ENCODE results near the gene SPTSSA. TPM values are rescaled to one million over a fixed set of nuclear protein-coding genes. Genes with fewer than 3 reads are reported as not detected.

SPTSSA gene
- total and polyA plus RNA-seq, 9 donors, result 5.1 to 32.0 (median 21.9) TPM

GRCh38 chr14:34475163-34475562, 13.1 kb upstream of the SPTSSA start:
- Histone ChIP-seq H3K27ac (ENCODE audit: low read length) (no peak overlapping the region), H3K36me3 (ENCODE audit: control insufficient read depth, insufficient read depth, low read length) (no peaks in the 10 kb centered on the region), H3K9me3 (replicated peaks; ENCODE audit: control insufficient read depth, low read depth, low read length) (no peaks in the 10 kb centered on the region), H3K27me3 (ENCODE audit: control insufficient read depth, insufficient read depth, low read length) (no peaks in the 10 kb centered on the region), H3K4me3 (ENCODE audit: low read length) (no peak overlapping the region), H3K4me1 (ENCODE audit: control insufficient read depth, insufficient read depth, low read length) (no peaks in the 10 kb centered on the region)
- DNase-seq, result no peak
- WGBS (ENCODE audit: insufficient coverage), result no CpG with 5 or more reads among the region's 6 CpGs

DNA sequence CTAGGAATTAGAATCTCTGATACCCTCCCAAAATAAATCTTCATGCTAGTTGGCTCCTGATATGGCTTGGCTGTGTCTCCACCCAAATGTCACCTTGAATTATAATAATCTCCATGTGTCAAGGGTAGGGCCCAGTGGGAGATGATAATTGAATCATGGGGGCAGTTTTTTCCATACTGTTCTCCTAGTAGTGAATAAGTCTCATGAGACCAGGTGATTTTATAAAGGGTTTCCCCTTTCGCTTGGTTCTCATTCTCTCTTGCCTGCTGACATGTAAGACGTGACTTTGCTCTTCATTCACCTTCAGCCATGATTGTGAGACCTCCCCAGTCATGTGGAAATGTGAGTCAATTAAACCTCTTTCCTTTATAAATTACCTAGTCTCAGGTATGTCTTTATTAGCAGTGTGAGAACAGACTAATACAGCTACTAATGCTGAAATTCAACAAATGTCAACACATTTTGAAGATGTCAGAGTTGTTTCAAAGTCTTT, 12.2 kb upstream of the SPTSSA start:
- H3K4me1 ChIP-seq (ENCODE audit: control insufficient read depth, insufficient read depth, low read length), result no peaks in the 10 kb centered on the region
- H3K27me3 ChIP-seq (ENCODE audit: control insufficient read depth, insufficient read depth, low read length), result no peaks in the 10 kb centered on the region
- no peak overlapping the region for H3K4me3 ChIP-seq (ENCODE audit: low read length)
- no peak overlapping the region for H3K27ac ChIP-seq (ENCODE audit: low read length)
- no peaks in the 10 kb centered on the region for H3K9me3 ChIP-seq (replicated peaks; ENCODE audit: control insufficient read depth, low read depth, low read length)
- WGBS (ENCODE audit: insufficient coverage), result no CpG with 5 or more reads among the region's 2 CpGs
- DNase-seq, result no peak
- H3K36me3 ChIP-seq (ENCODE audit: control insufficient read depth, insufficient read depth, low read length), result no peaks in the 10 kb centered on the region

- Histone ChIP-seq H3K9me3 (replicated peaks; ENCODE audit: control insufficient read depth, low read depth, low read length) (no peaks in the 10 kb centered on the region), H3K4me1 (ENCODE audit: control insufficient read depth, insufficient read depth, low read length) (no peaks in the 10 kb centered on the region), H3K4me3 (ENCODE audit: low read length) (no peak overlapping the region), H3K36me3 (ENCODE audit: control insufficient read depth, insufficient read depth, low read length) (no peaks in the 10 kb centered on the region), H3K27me3 (ENCODE audit: control insufficient read depth, insufficient read depth, low read length) (no peaks in the 10 kb centered on the region), H3K27ac (ENCODE audit: low read length) (no peak overlapping the region)
- WGBS (ENCODE audit: insufficient coverage), result 84% methylated on average over 5 of the region's 6 CpGs
- no peak for DNase-seq
Observed at GRCh38 chr14:34472706-34473279, 10.8 kb upstream of the SPTSSA start.

DNA sequence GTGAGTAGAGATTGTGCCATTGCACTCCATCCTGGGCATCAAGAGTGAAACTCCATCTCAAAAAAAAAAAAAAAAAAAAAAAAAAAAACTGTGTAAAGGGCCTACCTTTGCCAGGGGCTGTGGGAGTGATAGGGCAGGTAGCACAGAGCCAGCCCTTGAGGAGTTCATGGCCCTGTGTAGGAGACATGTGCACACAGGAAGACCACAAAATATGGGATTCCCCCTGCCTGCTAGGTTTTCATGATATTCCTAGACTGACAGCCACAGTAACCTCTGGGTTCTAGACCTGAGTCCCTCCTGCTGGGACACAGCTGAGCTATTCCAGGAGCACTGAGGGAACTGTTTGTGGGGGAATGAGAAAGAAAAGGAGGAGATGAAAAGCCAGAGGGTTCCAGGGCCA, 8.3 kb upstream of the SPTSSA start:
- H3K27ac ChIP-seq (ENCODE audit: low read length), result no peak overlapping the region
- no peaks in the 10 kb centered on the region for H3K9me3 ChIP-seq (replicated peaks; ENCODE audit: control insufficient read depth, low read depth, low read length)
- no peaks in the 10 kb centered on the region for H3K27me3 ChIP-seq (ENCODE audit: control insufficient read depth, insufficient read depth, low read length)
- H3K4me1 ChIP-seq (ENCODE audit: control insufficient read depth, insufficient read depth, low read length), result no peaks in the 10 kb centered on the region
- H3K4me3 ChIP-seq (ENCODE audit: low read length), result no peak overlapping the region
- DNase-seq, result no peak
- no peaks in the 10 kb centered on the region for H3K36me3 ChIP-seq (ENCODE audit: control insufficient read depth, insufficient read depth, low read length)

DNA sequence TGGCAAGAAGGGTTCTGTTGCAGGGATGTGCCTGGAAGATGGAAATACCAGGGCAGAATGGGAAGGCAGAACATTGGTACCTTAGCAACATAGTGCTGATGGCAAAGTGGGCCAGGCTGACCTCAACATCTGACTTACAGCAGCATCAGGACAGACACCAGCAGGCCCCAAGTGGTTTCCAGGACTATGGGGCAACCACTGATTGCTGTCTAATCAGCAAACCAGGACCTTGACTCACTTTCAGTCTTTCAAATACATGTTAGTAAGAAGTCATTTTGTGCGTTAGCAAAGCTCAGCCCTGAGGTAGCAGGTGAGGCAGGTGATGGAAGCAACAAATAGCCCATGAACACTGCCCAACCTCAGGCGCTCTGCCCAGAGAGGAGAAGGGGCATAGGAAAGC, 4.7 kb upstream of the SPTSSA start:
- Histone ChIP-seq H3K9me3 (replicated peaks; ENCODE audit: control insufficient read depth, low read depth, low read length) (no peaks in the 10 kb centered on the region), H3K27ac (ENCODE audit: low read length) (no peak overlapping the region), H3K27me3 (ENCODE audit: control insufficient read depth, insufficient read depth, low read length) (no peaks in the 10 kb centered on the region), H3K4me1 (ENCODE audit: control insufficient read depth, insufficient read depth, low read length) (peaks cover 6% of the 10 kb centered on the region), H3K4me3 (ENCODE audit: low read length) (no peak overlapping the region), H3K36me3 (ENCODE audit: control insufficient read depth, insufficient read depth, low read length) (no peaks in the 10 kb centered on the region)
- no peak for DNase-seq
- WGBS (ENCODE audit: insufficient coverage), result no CpG with 5 or more reads among the region's 2 CpGs

GRCh38 chr14:34465069-34465859, 3.2 kb upstream of the SPTSSA start:
- WGBS (ENCODE audit: insufficient coverage), result 42% methylated on average over 2 of the region's 2 CpGs
- Histone ChIP-seq H3K36me3 (ENCODE audit: control insufficient read depth, insufficient read depth, low read length) (no peaks in the 10 kb centered on the region), H3K4me3 (ENCODE audit: low read length) (no peak overlapping the region), H3K27ac (ENCODE audit: low read length) (no peak overlapping the region), H3K27me3 (ENCODE audit: control insufficient read depth, insufficient read depth, low read length) (no peaks in the 10 kb centered on the region), H3K9me3 (replicated peaks; ENCODE audit: control insufficient read depth, low read depth, low read length) (no peaks in the 10 kb centered on the region), H3K4me1 (ENCODE audit: control insufficient read depth, insufficient read depth, low read length) (peaks cover 6% of the 10 kb centered on the region)
- DNase-seq, result peak; percentile 49

GRCh38 chr14:34463598-34463961, 1.5 kb upstream of the SPTSSA start:
- Histone ChIP-seq H3K9me3 (replicated peaks; ENCODE audit: control insufficient read depth, low read depth, low read length) (no peaks in the 10 kb centered on the region), H3K4me1 (ENCODE audit: control insufficient read depth, insufficient read depth, low read length) (peaks cover 6% of the 10 kb centered on the region), H3K27me3 (ENCODE audit: control insufficient read depth, insufficient read depth, low read length) (no peaks in the 10 kb centered on the region), H3K27ac (ENCODE audit: low read length) (no peak overlapping the region), H3K4me3 (ENCODE audit: low read length) (no peak overlapping the region), H3K36me3 (ENCODE audit: control insufficient read depth, insufficient read depth, low read length) (no peaks in the 10 kb centered on the region)
- no peak for DNase-seq
- WGBS (ENCODE audit: insufficient coverage), result 79% methylated on average over 1 of the region's 1 CpG

DNA sequence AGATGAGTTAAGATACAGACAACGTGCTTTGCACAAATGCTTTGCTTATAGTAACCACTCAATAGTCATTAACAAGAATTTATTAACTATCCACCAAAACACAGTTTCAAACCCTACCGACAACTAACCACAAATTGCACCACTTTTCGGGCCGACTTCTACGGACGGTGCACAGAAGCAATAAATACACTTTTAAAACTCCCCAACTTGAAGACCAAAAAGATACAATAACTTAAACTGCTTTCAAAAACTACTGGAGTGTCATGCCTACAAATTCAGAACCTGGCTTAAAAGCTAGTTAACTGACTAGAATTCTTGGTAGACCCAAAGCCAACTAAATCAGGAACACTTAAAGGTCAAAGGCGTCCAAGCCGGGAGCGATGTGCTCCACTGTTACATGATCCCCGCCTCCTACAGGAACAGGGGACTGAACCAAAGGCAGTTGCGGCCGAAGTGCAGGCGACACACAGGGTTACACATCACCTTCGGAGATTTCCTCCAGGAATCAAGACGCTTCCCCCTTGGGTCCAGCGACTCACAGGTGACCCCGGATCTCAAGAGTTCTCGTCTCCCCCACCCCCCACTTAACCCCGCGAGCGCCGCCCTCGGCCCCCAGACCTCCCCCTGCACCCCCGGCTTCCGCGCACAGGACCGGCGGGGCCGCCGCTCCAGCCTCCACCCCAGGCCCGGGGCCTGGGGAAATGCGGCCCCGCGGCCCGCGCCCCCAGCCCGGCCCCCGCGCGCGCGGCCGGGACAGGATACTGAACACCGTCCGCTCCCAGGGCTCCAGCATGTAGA, 507 bp downstream of the SPTSSA start:
- WGBS (ENCODE audit: insufficient coverage), result under 1% methylated on average over 33 of the region's 45 CpGs
- Histone ChIP-seq H3K27me3 (ENCODE audit: control insufficient read depth, insufficient read depth, low read length) (no peaks in the 10 kb centered on the region), H3K27ac (ENCODE audit: low read length) (peak overlapping the region; percentile 67), H3K9me3 (replicated peaks; ENCODE audit: control insufficient read depth, low read depth, low read length) (no peaks in the 10 kb centered on the region), H3K4me1 (ENCODE audit: control insufficient read depth, insufficient read depth, low read length) (peaks cover 6% of the 10 kb centered on the region), H3K36me3 (ENCODE audit: control insufficient read depth, insufficient read depth, low read length) (no peaks in the 10 kb centered on the region), H3K4me3 (ENCODE audit: low read length) (peak overlapping the region; percentile 47)
- peak; percentile 73 for DNase-seq

DNA sequence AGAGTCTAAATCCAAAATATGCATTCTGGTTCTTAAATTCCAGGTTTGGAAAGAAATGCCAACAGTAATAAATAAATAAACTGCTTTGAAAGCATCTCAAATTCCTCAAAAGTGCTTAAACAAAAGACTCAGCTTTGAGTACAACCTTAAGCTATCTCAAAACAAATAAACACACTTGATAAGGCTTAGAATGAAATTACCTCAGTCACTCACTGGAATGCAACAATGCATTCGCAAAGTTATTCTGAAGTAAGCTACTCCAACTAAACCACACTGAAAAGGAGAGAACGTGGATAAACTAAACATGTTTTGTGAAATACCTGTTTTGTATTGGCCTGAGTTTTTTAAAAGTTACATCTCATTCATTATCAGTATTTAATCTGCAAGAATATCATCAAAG, 1.2 kb downstream of the SPTSSA start:
- peak overlapping the region; percentile 67 for H3K27ac ChIP-seq (ENCODE audit: low read length)
- DNase-seq, result no peak
- WGBS (ENCODE audit: insufficient coverage), result no CpG with 5 or more reads among the region's 2 CpGs
- no peaks in the 10 kb centered on the region for H3K9me3 ChIP-seq (replicated peaks; ENCODE audit: control insufficient read depth, low read depth, low read length)
- no peak overlapping the region for H3K4me3 ChIP-seq (ENCODE audit: low read length)
- peaks cover 6% of the 10 kb centered on the region for H3K4me1 ChIP-seq (ENCODE audit: control insufficient read depth, insufficient read depth, low read length)
- no peaks in the 10 kb centered on the region for H3K27me3 ChIP-seq (ENCODE audit: control insufficient read depth, insufficient read depth, low read length)
- H3K36me3 ChIP-seq (ENCODE audit: control insufficient read depth, insufficient read depth, low read length), result peaks cover under 1% of the 10 kb centered on the region

DNA sequence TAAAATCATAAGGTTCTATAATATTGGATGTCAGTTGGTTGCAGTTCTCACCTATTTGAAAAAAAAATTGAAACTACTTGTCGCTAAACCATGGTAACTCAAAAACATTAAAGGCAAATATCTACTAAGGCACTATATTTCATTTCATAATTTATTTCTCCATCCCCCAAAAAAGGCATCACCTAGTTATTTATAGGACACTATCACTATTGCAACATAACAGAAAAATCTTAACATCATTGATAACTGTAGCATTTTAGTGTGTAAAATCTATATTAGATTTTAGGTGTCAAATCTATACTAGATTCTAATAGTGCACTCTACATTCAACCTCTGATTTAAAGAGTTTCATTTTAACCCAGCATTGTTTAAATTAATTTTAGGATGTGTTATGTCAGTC, 1.7 kb downstream of the SPTSSA start:
- no peaks in the 10 kb centered on the region for H3K27me3 ChIP-seq (ENCODE audit: control insufficient read depth, insufficient read depth, low read length)
- WGBS (ENCODE audit: insufficient coverage), result no CpG with 5 or more reads among the region's 1 CpG
- no peaks in the 10 kb centered on the region for H3K9me3 ChIP-seq (replicated peaks; ENCODE audit: control insufficient read depth, low read depth, low read length)
- no peak overlapping the region for H3K4me3 ChIP-seq (ENCODE audit: low read length)
- H3K4me1 ChIP-seq (ENCODE audit: control insufficient read depth, insufficient read depth, low read length), result peaks cover 6% of the 10 kb centered on the region
- H3K27ac ChIP-seq (ENCODE audit: low read length), result no peak overlapping the region
- H3K36me3 ChIP-seq (ENCODE audit: control insufficient read depth, insufficient read depth, low read length), result peaks cover 6% of the 10 kb centered on the region
- no peak for DNase-seq
